Measurements from ENCODE around the gene CA9.

CA9 gene

GRCh38 chr9:35669331-35670145 is 4.2 kb upstream of the CA9 start:
- no peak overlapping the region for H3K4me3 ChIP-seq (ENCODE audit: low read depth, low read length)
- TF ChIP-seq CTCF (IDR thresholded peaks at IDR 0.05; ENCODE audit: low read depth, low read length, missing control alignments) = no peak
- DNase-seq (ENCODE audit: low read depth) = no peak

DNA sequence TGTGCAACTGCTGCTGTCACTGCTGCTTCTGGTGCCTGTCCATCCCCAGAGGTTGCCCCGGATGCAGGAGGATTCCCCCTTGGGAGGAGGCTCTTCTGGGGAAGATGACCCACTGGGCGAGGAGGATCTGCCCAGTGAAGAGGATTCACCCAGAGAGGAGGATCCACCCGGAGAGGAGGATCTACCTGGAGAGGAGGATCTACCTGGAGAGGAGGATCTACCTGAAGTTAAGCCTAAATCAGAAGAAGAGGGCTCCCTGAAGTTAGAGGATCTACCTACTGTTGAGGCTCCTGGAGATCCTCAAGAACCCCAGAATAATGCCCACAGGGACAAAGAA is 265 bp downstream of the CA9 start:
- TF ChIP-seq CTCF (IDR thresholded peaks at IDR 0.05; ENCODE audit: low read depth, low read length, missing control alignments) = no peak
- no peak overlapping the region for H3K4me3 ChIP-seq (ENCODE audit: low read depth, low read length)
- DNase-seq (ENCODE audit: low read depth) = no peak

- H3K4me3 ChIP-seq (ENCODE audit: low read depth, low read length) = no peak overlapping the region
- no peak for DNase-seq (ENCODE audit: low read depth)
- no peak for TF ChIP-seq CTCF (IDR thresholded peaks at IDR 0.05; ENCODE audit: low read depth, low read length, missing control alignments)
Measured at GRCh38 chr9:35675204-35675603, 1.5 kb downstream of the CA9 start.

- TF ChIP-seq CTCF (IDR thresholded peaks at IDR 0.05; ENCODE audit: low read depth, low read length, missing control alignments) = no peak
- DNase-seq (ENCODE audit: low read depth) = no peak
- no peak overlapping the region for H3K4me3 ChIP-seq (ENCODE audit: low read depth, low read length)
Measured at GRCh38 chr9:35675732-35676392, 2.1 kb downstream of the CA9 start.

DNA sequence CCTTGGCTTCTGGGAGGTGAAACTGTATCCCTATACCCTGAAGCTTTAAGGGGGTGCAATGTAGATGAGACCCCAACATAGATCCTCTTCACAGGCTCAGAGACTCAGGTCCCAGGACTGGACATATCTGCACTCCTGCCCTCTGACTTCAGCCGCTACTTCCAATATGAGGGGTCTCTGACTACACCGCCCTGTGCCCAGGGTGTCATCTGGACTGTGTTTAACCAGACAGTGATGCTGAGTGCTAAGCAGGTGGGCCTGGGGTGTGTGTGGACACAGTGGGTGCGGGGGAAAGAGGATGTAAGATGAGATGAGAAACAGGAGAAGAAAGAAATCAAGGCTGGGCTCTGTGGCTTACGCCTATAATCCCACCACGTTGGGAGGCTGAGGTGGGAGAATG is 5.4 kb downstream of the CA9 start:
- H3K4me3 ChIP-seq (ENCODE audit: low read depth, low read length) = no peak overlapping the region
- TF ChIP-seq CTCF (IDR thresholded peaks at IDR 0.05; ENCODE audit: low read depth, low read length, missing control alignments) = no peak
- no peak for DNase-seq (ENCODE audit: low read depth)

GRCh38 chr9:35679766-35680330 is 6.1 kb downstream of the CA9 start:
- no peak overlapping the region for H3K4me3 ChIP-seq (ENCODE audit: low read depth, low read length)
- TF ChIP-seq CTCF (IDR thresholded peaks at IDR 0.05; ENCODE audit: low read depth, low read length, missing control alignments) = no peak

More at GRCh38 chr9:35679766-35680330, 6.1 kb downstream of the CA9 start:
- no peak for DNase-seq (ENCODE audit: low read depth)
